Midbrain (tissue), 1 donor: Measurements from ENCODE around the gene B3GALT4.
A peak's percentile ranks its signal among the peaks of the same experiment; 100 is the strongest.
"Not testable (repeated sequence)": the region's sequence is repeated elsewhere in the genome, so short reads cannot be mapped to it uniquely, and the experiment has no call there.

Experiments
- DNase-seq: peaks from one replicate; lab custom pipeline; 2025; lab: John Stamatoyannopoulos, UW

The B3GALT4 gene

GRCh38 chr6:33272275-33273128, 4.4 kb upstream of the B3GALT4 start:
- DNase-seq, result no peak

GRCh38 chr6:33273129-33273923, 3.6 kb upstream of the B3GALT4 start:
- no peak for DNase-seq

GRCh38 chr6:33273924-33274902, 2.7 kb upstream of the B3GALT4 start:
- DNase-seq, result no peak

GRCh38 chr6:33275795-33276580, 935 bp upstream of the B3GALT4 start:
- not testable (repeated sequence) for DNase-seq

- no peak for DNase-seq
Measured at GRCh38 chr6:33276581-33276863, 401 bp upstream of the B3GALT4 start.

GRCh38 chr6:33277663-33278391, 904 bp downstream of the B3GALT4 start:
- no peak for DNase-seq

GRCh38 chr6:33278392-33278741, 1.4 kb downstream of the B3GALT4 start:
- no peak for DNase-seq

GRCh38 chr6:33278810-33279209, 1.9 kb downstream of the B3GALT4 start:
- DNase-seq, result no peak

- DNase-seq, result no peak
Measured at GRCh38 chr6:33279257-33279695, 2.4 kb downstream of the B3GALT4 start.

GRCh38 chr6:33279971-33280511, 3.1 kb downstream of the B3GALT4 start:
- DNase-seq, result no peak

GRCh38 chr6:33280539-33280938, 3.6 kb downstream of the B3GALT4 start:
- no peak for DNase-seq

- DNase-seq, result not testable (repeated sequence)
Measured at GRCh38 chr6:33285214-33285613, 8.3 kb downstream of the B3GALT4 start.

GRCh38 chr6:33286946-33287914, 10.3 kb downstream of the B3GALT4 start:
- DNase-seq, result no peak

- DNase-seq, result no peak
Measured at GRCh38 chr6:33288141-33288920, 11.4 kb downstream of the B3GALT4 start.

- DNase-seq, result peak; percentile 97
Measured at GRCh38 chr6:33288921-33289783, 12.2 kb downstream of the B3GALT4 start, which contains the start of the genes PFDN6 and WDR46. Gene PFDN6, plus strand, starts transcription at chr6:33289601. Its CDS starts 256 bp downstream, at chr6:33289857. Gene WDR46, minus strand, starts transcription at chr6:33289239. Its CDS starts 69 bp downstream, at chr6:33289170.

GRCh38 chr6:33289784-33290315, 12.9 kb downstream of the B3GALT4 start:
- DNase-seq, result no peak

- DNase-seq, result no peak
Measured at GRCh38 chr6:33290459-33290858, 13.5 kb downstream of the B3GALT4 start.
